Upper lobe of left lung (tissue), 6 donors: ENCODE measurements around the gene ALKBH4. TPM values are rescaled to one million over a fixed set of nuclear protein-coding genes. Genes with fewer than 3 reads are reported as not detected.
A peak's percentile ranks its signal among the peaks of the same experiment; 100 is the strongest.

Source experiments
- ATAC-seq, 2 donors: fragments of 200-7000 bp; cut with Tn5 transposase; one replicate each; pipeline ENCODE4 v1.9.1; 2022; ENCODE audit warnings: mild to moderate bottlenecking in 2 of 2, moderate library complexity in 2 of 2; ENCODE audit not compliant: low FRiP score in 2 of 2
- DNase-seq, 2 donors: peaks; one replicate each; pipeline ENCODE4 v3.0.0-alpha.2; 2019 to 2020
- H3K27ac ChIP-seq, 4 donors: fragments of 200-600 bp; sonication (generic); one replicate each; pipeline ENCODE4 v1.5.1; 2016 to 2019
- H3K27me3 ChIP-seq, 4 donors: fragments of 200-600 bp; sonication (generic); one replicate each; pipeline ENCODE4 v1.5.1; 2017 to 2019
- H3K36me3 ChIP-seq, 4 donors: fragments of 200-600 bp; sonication (generic); one replicate each; pipeline ENCODE4 v1.5.1; 2016 to 2019
- H3K4me1 ChIP-seq, 4 donors: fragments of 200-600 bp; sonication (generic); one replicate each; pipeline ENCODE4 v1.5.1; 2018 to 2019
- H3K4me3 ChIP-seq, 4 donors: fragments of 200-600 bp; sonication (generic); one replicate each; pipeline ENCODE4 v1.5.1; 2017 to 2019; ENCODE audit warnings: mild to moderate bottlenecking in 2 of 4, moderate library complexity in 1 of 4
- H3K9me3 ChIP-seq, 4 donors: fragments of 200-600 bp; sonication (generic); one replicate each; pipeline ENCODE4 v1.5.1; 2018 to 2019
- EP300 ChIP-seq, 4 donors: sonication (generic); formaldehyde crosslinking; IDR thresholded peaks; one replicate each; pipeline ENCODE4 v1.5.1; 2017; ENCODE audit warnings: antibody characterized with exemption in 4 of 4, control low read depth in 2 of 4
- POLR2A ChIP-seq, 4 donors: fragments of 450-650 bp; IDR thresholded peaks; one replicate each; pipeline ENCODE4 v1.5.1; 2016 to 2017; ENCODE audit warnings: antibody characterized with exemption in 4 of 4, mild to moderate bottlenecking in 2 of 4
- POLR2AphosphoS5 ChIP-seq, 2 donors: sonication (generic); formaldehyde crosslinking; IDR thresholded peaks; one replicate each; pipeline ENCODE4 v1.5.1; 2017; ENCODE audit warnings: antibody characterized with exemption in 2 of 2
- WGBS, 2 donors: methylation state at CpG; one replicate each; pipeline ENCODE4 v1.1.5; 2017 to 2018; 5-methylcytosine and 5-hydroxymethylcytosine counted together
- total RNA-seq, 6 donors: library from RNA; depleted of rRNA in 4 of 6; stranded (reverse); fragments of >200 nt in 4 of 6; gene quantifications; one replicate each; pipeline versions ENCODE4 v1.1.0 to v1.2.1, GENCODE V29; 2016 to 2021
- TF ChIP-seq, protein P1 (sequence below), 6 experiments: fragments of 450-650 bp in 4 of 6; fragments of 200-600 bp in 2 of 6; sonication (generic) in 2 of 6; IDR thresholded peaks; one replicate each; pipeline ENCODE4 v1.5.1; 2016 to 2019; ENCODE audit warnings: antibody characterized with exemption in 6 of 6
- donor health status: DM: no; HTN: no; CAD: no; lungs with moderate emphysema.
- donor health status: DM: no; HTN: yes; CAD: no; lungs with severe emphysema.

The ALKBH4 gene
- total RNA-seq, 6 donors from 2014 or later: 10.4 to 34.2 (median 18.2) TPM

DNA sequence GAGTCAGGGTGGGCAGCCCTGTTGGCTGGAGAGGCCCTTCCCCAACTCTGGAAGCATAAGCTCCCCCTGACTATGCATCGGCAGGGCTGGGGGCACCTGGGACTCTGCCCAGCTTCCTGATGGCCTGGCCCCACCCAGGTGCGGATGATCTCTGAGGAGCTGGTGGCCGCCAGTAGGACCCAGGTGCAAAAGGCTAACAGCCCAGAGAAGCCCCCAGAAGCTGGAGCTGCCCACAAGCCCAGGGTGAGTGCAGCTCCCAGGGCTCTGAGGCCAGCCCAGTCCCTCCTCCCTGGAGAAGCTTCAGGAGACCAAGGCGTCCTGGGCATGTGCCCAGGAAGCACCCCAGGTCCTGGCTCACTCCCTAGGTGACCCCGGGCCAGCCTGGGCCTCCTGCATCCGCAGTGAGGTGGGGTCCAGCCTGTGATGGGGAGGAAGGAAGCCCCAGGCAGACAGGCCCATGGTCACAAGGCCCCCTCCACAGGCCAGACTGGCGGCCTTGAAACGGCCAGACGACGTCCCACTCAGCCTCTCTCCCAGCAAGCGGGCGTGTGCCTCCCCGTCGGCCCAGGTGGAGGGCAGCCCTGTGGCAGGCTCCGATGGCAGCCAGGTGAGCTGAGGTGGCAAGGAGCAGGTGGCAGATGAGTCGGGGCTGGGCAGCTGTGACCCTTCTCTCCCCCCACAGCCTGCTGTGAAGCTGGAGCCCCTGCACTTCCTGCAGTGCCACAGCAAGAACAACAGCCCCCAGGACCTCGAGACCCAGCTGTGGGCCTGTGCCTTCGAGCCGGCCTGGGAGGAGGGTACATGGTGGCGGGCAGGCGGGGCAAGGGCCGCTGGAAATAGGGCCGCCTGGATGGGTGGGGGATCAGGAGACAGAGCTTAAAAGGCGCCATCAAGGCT, 3.2 kb upstream of the ALKBH4 start:
- WGBS, 2 donors: 87 to 95% methylated on average over 8 to 21 of the region's 24 CpGs
- ATAC-seq: no peak

DNA sequence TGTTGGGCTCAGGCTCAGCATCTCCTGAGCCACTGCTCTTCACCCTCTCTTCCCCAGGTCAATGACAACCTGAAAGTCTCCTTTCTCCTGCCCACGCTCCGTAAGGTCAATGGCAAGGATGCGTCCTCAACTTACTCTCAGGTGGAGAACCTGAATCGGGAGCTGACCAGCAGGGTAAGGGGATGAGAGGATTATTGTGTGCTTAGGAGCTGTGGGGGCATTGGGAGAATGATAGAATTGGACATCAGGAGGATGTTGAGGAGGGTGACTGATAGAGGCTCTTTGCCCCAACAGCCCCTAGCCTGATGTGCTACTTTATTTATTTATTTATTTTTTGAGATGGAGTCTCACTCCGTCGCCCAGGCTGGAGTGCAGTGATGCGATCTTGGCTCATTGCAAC, 1.4 kb upstream of the ALKBH4 start:
- Histone ChIP-seq H3K4me3 (peak overlapping the region in 2 of 4 donors; percentile 78 to 92), H3K27me3 (no peaks in the 10 kb centered on the region), H3K27ac (no peak overlapping the region), H3K9me3 (no peaks in the 10 kb centered on the region), H3K36me3 (peaks cover 0 to 31% (median 12%) of the 10 kb centered on the region in 4 donors), H3K4me1 (peaks cover 12 to 40% (median 18%) of the 10 kb centered on the region in 4 donors)
- WGBS, 2 donors: 92 to 94% methylated on average over 7 of the region's 7 CpGs
- no peak for ATAC-seq
- no peak for DNase-seq
- no peak for TF ChIP-seq POLR2AphosphoS5 (IDR thresholded peaks at IDR 0.05)

More for the DNA sequence above, 3.2 kb upstream of the ALKBH4 start:
- Histone ChIP-seq H3K27ac (no peak overlapping the region), H3K9me3 (no peaks in the 10 kb centered on the region), H3K27me3 (no peaks in the 10 kb centered on the region), H3K4me1 (peaks cover 12 to 37% (median 18%) of the 10 kb centered on the region in 4 donors), H3K36me3 (peaks cover 4 to 48% (median 23%) of the 10 kb centered on the region in 4 donors), H3K4me3 (no peak overlapping the region)
- TF ChIP-seq POLR2AphosphoS5 (IDR thresholded peaks at IDR 0.05) (no peak), POLR2A (IDR thresholded peaks at IDR 0.05) (no peak), EP300 (IDR thresholded peaks at IDR 0.05) (no peak)
- TF ChIP-seq, protein P1, sequence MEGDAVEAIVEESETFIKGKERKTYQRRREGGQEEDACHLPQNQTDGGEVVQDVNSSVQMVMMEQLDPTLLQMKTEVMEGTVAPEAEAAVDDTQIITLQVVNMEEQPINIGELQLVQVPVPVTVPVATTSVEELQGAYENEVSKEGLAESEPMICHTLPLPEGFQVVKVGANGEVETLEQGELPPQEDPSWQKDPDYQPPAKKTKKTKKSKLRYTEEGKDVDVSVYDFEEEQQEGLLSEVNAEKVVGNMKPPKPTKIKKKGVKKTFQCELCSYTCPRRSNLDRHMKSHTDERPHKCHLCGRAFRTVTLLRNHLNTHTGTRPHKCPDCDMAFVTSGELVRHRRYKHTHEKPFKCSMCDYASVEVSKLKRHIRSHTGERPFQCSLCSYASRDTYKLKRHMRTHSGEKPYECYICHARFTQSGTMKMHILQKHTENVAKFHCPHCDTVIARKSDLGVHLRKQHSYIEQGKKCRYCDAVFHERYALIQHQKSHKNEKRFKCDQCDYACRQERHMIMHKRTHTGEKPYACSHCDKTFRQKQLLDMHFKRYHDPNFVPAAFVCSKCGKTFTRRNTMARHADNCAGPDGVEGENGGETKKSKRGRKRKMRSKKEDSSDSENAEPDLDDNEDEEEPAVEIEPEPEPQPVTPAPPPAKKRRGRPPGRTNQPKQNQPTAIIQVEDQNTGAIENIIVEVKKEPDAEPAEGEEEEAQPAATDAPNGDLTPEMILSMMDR (IDR thresholded peaks at IDR 0.05): no peak
- peak in 1 of 2 donors; percentile 73 for DNase-seq

DNA sequence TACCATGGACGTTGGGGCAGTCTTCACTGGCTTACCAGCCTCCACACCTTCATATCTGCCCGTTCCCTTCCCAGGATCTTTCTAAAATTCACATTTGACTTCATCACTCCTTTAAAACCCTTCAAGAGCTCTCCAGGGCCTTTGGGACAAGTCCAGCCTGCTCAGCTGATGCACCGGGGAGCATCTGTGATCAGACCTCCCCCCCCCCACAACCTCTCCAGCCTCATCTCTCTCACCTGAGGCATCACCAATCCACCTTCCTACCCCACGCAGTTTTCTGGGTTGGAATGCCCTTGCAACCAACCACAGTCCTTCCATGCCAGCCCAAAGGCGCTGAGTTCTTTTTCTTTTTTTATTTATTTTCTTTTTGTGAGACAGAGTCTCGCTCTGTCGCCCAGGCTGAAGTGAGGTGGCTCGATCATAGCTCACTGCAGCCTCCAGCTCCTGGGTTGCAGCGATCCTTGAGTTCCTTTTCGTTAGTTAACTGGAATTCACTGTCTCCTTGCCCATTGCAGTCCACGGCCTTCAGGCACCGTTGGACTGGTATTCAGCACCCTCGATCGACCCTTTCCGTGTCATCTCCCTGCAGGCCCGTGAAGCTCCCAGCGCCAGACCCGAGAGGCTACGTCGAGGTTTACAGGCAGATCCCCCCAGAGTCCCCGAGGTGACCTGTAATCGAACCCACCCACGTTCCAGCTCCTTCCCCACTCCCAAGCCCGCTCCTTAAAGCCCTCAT, 654 bp downstream of the ALKBH4 start:
- H3K4me1 ChIP-seq: peaks cover 12 to 40% (median 18%) of the 10 kb centered on the region in 4 donors
- H3K27me3 ChIP-seq: no peaks in the 10 kb centered on the region
- H3K36me3 ChIP-seq: peaks cover 0 to 22% (median 8%) of the 10 kb centered on the region in 4 donors
- H3K27ac ChIP-seq: peak overlapping the region; percentile 59 to 88 (median 85)
- H3K9me3 ChIP-seq: no peaks in the 10 kb centered on the region
- H3K4me3 ChIP-seq: peak overlapping the region; percentile 75 to 100 (median 85)
- peak in 1 of 2 donors; percentile 1 for ATAC-seq
- DNase-seq: no peak
- WGBS, 2 donors: 9 to 12% methylated on average over 24 of the region's 24 CpGs
- TF ChIP-seq, protein P1 (IDR thresholded peaks at IDR 0.05): no peak
- TF ChIP-seq POLR2AphosphoS5 (IDR thresholded peaks at IDR 0.05) (no peak), POLR2A (IDR thresholded peaks at IDR 0.05) (no peak), EP300 (IDR thresholded peaks at IDR 0.05) (no peak)

DNA sequence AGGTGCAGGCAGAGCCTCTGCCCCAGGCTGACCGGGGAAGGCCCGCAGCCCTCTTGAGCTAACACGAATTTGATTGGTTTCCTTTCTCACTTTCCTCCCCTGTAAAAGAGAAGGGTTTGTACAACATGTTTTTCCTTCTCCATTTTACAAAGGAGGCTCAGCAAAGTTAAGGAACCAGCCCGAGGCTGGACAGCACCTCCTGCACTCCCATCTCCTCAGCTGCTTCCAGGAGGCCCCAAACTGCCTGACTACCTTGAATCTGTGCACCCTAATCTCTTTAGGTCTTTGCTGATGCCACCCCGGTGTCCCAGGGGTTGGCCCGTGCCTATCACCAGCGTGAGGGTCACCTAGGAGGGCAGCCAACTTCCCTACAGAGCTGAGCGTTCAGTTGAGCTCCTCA, 4.2 kb downstream of the ALKBH4 start:
- TF ChIP-seq EP300 (IDR thresholded peaks at IDR 0.05) (no peak), POLR2A (IDR thresholded peaks at IDR 0.05) (no peak)
- Histone ChIP-seq H3K27ac (no peak overlapping the region), H3K4me1 (peaks cover 6 to 21% (median 10%) of the 10 kb centered on the region in 4 donors), H3K9me3 (no peaks in the 10 kb centered on the region), H3K27me3 (no peaks in the 10 kb centered on the region), H3K36me3 (peaks cover 9 to 42% (median 33%) of the 10 kb centered on the region in 4 donors), H3K4me3 (no peak overlapping the region)
- 67 to 85% methylated on average over 6 to 8 of the region's 8 CpGs for WGBS, 2 donors
- ATAC-seq: no peak
- no peak for DNase-seq

DNA sequence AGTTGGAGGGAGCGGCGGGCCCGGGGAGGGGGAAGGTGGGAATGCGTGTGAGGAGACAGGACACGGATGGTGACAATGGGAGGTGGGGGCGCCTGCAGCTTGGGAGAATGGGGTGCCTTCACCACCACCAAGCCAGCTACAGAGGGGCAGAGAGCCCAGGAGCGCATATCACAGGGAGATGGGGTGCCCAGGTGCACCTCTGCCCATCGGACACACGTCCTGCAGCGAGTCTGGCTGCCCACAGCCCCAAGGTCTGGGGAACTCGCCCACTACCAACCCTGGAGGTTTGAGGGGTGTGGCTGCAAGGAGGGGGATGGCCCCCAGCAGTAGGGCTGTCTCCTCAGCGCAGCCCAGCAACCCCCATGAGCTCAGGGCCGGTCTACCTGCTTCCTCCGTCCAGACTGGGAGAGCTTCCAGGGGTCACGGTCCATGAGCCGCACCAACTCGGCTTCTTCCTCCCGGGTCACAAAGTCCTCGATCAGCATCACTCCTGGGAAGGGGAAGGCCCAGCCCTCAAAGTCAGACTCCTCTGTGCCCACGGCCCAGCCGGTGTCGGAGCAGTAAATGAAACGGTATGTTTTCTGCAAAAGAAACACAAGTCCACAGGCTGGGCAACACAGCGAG, 5.3 kb downstream of the ALKBH4 start:
- H3K27me3 ChIP-seq: no peaks in the 10 kb centered on the region
- WGBS, 2 donors: 95 to 98% methylated on average over 19 to 23 of the region's 24 CpGs
- TF ChIP-seq, protein P1 (IDR thresholded peaks at IDR 0.05): no peak
- no peak for TF ChIP-seq EP300 (IDR thresholded peaks at IDR 0.05)
- TF ChIP-seq POLR2AphosphoS5 (IDR thresholded peaks at IDR 0.05): no peak
- no peak for TF ChIP-seq POLR2A (IDR thresholded peaks at IDR 0.05)
- peaks cover 9 to 44% (median 34%) of the 10 kb centered on the region in 4 donors for H3K36me3 ChIP-seq
- DNase-seq: peak in 1 of 2 donors; percentile 51
- H3K27ac ChIP-seq: no peak overlapping the region
- H3K9me3 ChIP-seq: no peaks in the 10 kb centered on the region
- ATAC-seq: no peak
- peaks cover 6 to 16% (median 9%) of the 10 kb centered on the region in 4 donors for H3K4me1 ChIP-seq
- no peak overlapping the region for H3K4me3 ChIP-seq
